Pancreas (tissue), 10 donors: Measurements from ENCODE around the gene PGK2. TPM values are rescaled to one million over a fixed set of nuclear protein-coding genes. Genes with fewer than 3 reads are reported as not detected.

Experiments used
- ATAC-seq, 4 donors: fragments of 200-7000 bp; cut with Tn5 transposase; one replicate each; pipeline versions ENCODE4 v1.8.0 to v1.9.1; 2020; ENCODE audit warnings: mild to moderate bottlenecking in 4 of 4, moderate library complexity in 4 of 4
- DNase-seq, 6 donors: peaks; one replicate each; pipeline ENCODE4 v3.0.0-alpha.2; 2020
- FAIRE-seq: peaks from 2 replicates; lab custom pipeline; 2012; peaks lifted over from hg19 to GRCh38; lab: Jason Lieb, UNC
- H3K27ac ChIP-seq, 4 donors: fragments of 200-600 bp; sonication (generic); 1 replicate in 3 of 4; 2 replicates in 1 of 4; pipeline versions ENCODE4 v1.5.0 to v1.8.0; 2020
- H3K27me3 ChIP-seq, 4 donors: fragments of 200-600 bp; one replicate each; pipeline ENCODE4 v1.8.0; 2021
- H3K36me3 ChIP-seq, 3 donors: fragments of 200-600 bp; sonication (generic) in 1 of 3; one replicate each; pipeline versions ENCODE4 v1.5.0 to v1.8.0; 2020 to 2021
- H3K4me1 ChIP-seq, 3 donors: fragments of 200-600 bp; one replicate each; pipeline ENCODE4 v1.8.0; 2021
- H3K4me3 ChIP-seq, 4 donors: fragments of 200-600 bp; sonication (generic) in 2 of 4; one replicate each; pipeline versions ENCODE4 v1.5.0 to v1.8.0; 2020 to 2021
- H3K9me3 ChIP-seq, 4 donors: fragments of 200-600 bp; one replicate each; pipeline ENCODE4 v1.8.0; 2021
- WGBS, 2 donors: extraction: QIAGEN DNeasy Blood & Tissue Kit; methylation state at CpG; one replicate each; pipeline ENCODE4 v1.1.7; 2013; 5-methylcytosine and 5-hydroxymethylcytosine counted together
- intact Hi-C, 3 donors: fragments of 100-400 bp; cut with DNase I; formaldehyde crosslinking; loops; one replicate each; pipeline versions ENCODE4 v1.11.1 to v1.14.2; 2022
- polyA plus RNA-seq, 2 donors: library from polyadenylated mRNA; stranded (reverse); fragments of 200-250 nt; gene quantifications; one replicate each; pipeline ENCODE4 v1.2.3, GENCODE V29; 2013
- total RNA-seq, 6 donors: library from RNA; stranded (reverse); fragmentation: NEBNext Ultra II Directional in 4 of 6; extraction: Animal tissue kit (Norgen Biotek cat#: 25700) in 4 of 6; gene quantifications; one replicate each; pipeline versions ENCODE4 v1.2.1 to v1.2.4, GENCODE V29; 2021 to 2023
- TF ChIP-seq, protein P1 (sequence below), 4 donors: fragments of 200-600 bp; sonication (generic) in 3 of 4; IDR thresholded peaks; one replicate each; pipeline versions ENCODE4 v1.5.0 to v1.8.0; 2021; ENCODE audit warnings: antibody characterized with exemption in 4 of 4
- donor health status: healthy with polysubstance abuse.
- donor health status: DM: no; HTN: no; CAD: no; lungs with moderate emphysema.
- donor health status: DM: no; HTN: no; CAD: no.
- donor health status: control.
- donor health status: control.
- donor health status: Bipolar disorder and iron deficiency.
- donor health status: DM: yes; HTN: yes; CAD: no.
- donor health status: DM: no; HTN: no; CAD: no.
- donor health status: DM: no; HTN: no; CAD: no.
- donor health status: DM: yes; HTN: yes; CAD: no.

Gene PGK2
- total RNA-seq (not detected), polyA plus RNA-seq (not detected)

DNA sequence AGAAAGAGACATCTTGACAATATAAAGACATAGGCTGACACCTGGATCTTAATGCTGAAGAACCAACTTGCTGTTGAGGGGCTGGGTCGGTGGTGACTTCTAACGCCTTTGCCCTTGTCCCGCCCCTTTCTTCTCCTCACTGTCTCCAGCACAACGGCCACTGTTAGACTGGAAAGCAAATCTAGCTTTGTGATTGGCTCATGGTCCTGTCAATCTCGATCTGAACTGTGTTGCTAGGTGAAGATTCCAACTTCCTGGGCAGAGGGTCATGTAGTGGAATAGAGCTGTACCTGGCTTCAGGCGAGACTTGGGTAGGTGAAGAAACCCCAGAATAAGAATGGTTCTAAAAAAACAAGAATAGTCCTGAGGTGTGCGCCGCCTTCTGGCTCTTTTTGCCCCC, at the start of gene PGK2:
TSS of gene PGK2 (minus strand) at position 110 of the 400 bp plus-strand sequence. CDS start at position 12, 98 bp downstream.
- ATAC-seq, result no peak
- no peak for FAIRE-seq
- DNase-seq, result no peak

DNA sequence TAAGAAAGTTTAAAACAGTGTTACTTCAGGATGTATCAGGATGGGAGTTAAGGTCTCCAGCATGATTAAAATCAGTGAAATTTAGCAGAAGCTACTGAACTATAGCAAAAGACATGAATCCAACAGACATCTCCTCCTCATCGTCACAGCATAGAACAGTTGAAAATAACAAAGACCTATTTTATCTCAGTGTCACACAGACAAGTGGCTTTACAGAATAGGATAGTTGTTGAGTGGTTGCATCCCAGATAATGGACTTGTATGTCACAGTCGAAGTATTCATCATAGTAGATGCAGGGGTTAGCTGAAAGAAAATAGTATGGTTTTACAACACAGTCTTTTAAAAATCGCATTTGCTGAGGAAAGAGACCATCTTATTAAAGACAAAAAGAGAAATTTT, 48.1 kb upstream of the PGK2 start:
- 67 to 85% methylated on average over 3 of the region's 3 CpGs for WGBS, 2 donors
- Histone ChIP-seq H3K9me3 (no peaks in the 10 kb centered on the region), H3K27ac (no peak overlapping the region), H3K36me3 (no peaks in the 10 kb centered on the region), H3K4me1 (no peaks in the 10 kb centered on the region), H3K4me3 (no peak overlapping the region), H3K27me3 (peaks cover 0 to 3% (median 0%) of the 10 kb centered on the region in 4 donors)
- intact Hi-C loops, result no loop called here
- FAIRE-seq, result no peak
- ATAC-seq, result no peak
- TF ChIP-seq, protein P1, sequence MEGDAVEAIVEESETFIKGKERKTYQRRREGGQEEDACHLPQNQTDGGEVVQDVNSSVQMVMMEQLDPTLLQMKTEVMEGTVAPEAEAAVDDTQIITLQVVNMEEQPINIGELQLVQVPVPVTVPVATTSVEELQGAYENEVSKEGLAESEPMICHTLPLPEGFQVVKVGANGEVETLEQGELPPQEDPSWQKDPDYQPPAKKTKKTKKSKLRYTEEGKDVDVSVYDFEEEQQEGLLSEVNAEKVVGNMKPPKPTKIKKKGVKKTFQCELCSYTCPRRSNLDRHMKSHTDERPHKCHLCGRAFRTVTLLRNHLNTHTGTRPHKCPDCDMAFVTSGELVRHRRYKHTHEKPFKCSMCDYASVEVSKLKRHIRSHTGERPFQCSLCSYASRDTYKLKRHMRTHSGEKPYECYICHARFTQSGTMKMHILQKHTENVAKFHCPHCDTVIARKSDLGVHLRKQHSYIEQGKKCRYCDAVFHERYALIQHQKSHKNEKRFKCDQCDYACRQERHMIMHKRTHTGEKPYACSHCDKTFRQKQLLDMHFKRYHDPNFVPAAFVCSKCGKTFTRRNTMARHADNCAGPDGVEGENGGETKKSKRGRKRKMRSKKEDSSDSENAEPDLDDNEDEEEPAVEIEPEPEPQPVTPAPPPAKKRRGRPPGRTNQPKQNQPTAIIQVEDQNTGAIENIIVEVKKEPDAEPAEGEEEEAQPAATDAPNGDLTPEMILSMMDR (IDR thresholded peaks at IDR 0.05), result no peak
- DNase-seq, result no peak

More for the DNA sequence above, at the start of gene PGK2:
- Histone ChIP-seq H3K36me3 (no peaks in the 10 kb centered on the region), H3K27ac (no peak within 1 kb of the TSS), H3K9me3 (no peaks in the 10 kb centered on the region), H3K4me3 (no peak within 1 kb of the TSS), H3K27me3 (no peaks in the 10 kb centered on the region), H3K4me1 (no peaks in the 10 kb centered on the region)
- intact Hi-C loops, result no loop called here
- 76 to 88% methylated on average over 8 of the region's 8 CpGs for WGBS, 2 donors
- TF ChIP-seq, protein P1 (IDR thresholded peaks at IDR 0.05), result no peak

DNA sequence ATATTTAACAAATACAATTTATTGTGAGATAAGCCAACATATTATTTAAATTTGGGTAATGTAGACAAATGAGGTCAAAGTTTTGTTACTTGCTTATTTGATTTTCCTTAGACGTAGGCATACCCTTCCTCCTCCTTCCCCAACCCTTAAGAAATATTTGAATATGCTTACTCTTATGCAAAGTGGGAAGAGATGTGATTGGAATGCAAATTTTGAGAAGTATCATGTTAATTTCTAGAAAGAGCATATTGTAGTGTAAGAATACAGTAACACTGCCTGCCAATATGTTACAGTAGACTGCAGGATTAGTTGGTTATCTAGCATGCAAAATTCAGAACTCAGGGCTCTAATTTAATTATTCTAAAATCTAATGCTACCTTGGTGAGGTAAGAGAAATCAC, 46.3 kb upstream of the PGK2 start:
- no peaks in the 10 kb centered on the region for H3K9me3 ChIP-seq
- no peaks in the 10 kb centered on the region for H3K36me3 ChIP-seq
- ATAC-seq (no peak), FAIRE-seq (no peak), DNase-seq (no peak)
- H3K4me1 ChIP-seq, result no peaks in the 10 kb centered on the region
- intact Hi-C loops, result no loop called here
- TF ChIP-seq, protein P1 (IDR thresholded peaks at IDR 0.05), result no peak
- H3K27ac ChIP-seq, result no peak overlapping the region
- H3K4me3 ChIP-seq, result no peak overlapping the region
- 72 to 95% methylated on average over 1 of the region's 1 CpG for WGBS, 2 donors
- peaks cover 0 to 3% (median 0%) of the 10 kb centered on the region in 4 donors for H3K27me3 ChIP-seq

DNA sequence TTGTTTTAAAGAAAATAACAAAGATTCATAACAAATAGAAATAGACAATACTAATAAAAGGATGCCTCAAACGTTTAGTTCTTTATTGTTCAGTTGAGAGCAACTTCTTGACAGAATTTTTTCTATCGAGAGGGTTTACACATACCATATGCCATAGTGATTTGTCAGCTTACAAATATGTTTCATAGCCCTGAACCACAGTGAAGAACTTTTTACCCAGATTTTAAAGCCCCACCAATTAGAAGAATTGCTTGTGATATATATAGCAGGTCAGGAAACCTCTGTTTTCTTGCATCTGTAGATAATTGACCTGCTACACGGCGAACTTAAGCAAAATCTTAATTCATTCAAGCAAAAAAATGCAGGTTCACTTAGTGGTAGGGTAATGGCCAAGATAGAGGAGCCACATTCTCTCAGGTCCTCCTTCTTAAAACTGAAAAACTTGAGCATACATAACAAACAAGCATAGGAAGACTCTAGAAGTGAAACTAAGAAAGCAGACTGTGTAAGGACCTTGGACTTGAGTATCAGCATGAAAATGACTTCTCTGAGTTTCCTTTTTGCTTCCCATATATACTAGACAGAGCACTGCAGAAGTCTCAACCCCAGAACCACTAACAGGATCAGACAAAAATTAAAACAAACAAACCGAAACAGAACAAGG, 39.8 kb upstream of the PGK2 start:
- DNase-seq (no peak), FAIRE-seq (no peak), ATAC-seq (no peak)
- H3K27ac ChIP-seq, result no peak overlapping the region
- 59 to 70% methylated on average over 5 of the region's 5 CpGs for WGBS, 2 donors
- intact Hi-C loops, result no loop called here
- no peak overlapping the region for H3K4me3 ChIP-seq
- TF ChIP-seq, protein P1 (IDR thresholded peaks at IDR 0.05), result no peak
- H3K4me1 ChIP-seq, result no peaks in the 10 kb centered on the region
- no peaks in the 10 kb centered on the region for H3K27me3 ChIP-seq
- no peaks in the 10 kb centered on the region for H3K9me3 ChIP-seq
- H3K36me3 ChIP-seq, result no peaks in the 10 kb centered on the region

DNA sequence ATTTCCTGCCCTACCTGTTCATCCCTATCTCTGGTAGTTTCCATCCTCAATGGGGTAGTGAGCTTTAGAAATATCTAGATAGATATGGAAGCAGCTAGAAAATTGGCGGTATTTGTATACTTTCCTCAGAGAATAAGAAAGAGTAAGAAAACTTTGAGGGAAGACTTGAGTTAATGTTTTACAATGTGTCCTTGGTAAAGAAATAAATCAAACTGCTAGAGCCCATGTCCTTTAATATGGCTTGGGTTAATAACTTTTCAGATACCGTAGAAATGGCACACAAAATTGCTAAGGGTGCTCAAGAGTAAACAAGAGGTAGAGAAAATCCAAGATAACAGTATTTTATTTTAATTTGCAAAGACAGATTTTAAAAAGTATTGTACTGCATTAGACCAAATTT, 28.1 kb upstream of the PGK2 start:
- DNase-seq (no peak), FAIRE-seq (no peak), ATAC-seq (peak in 2 of 4 donors; percentile 54 to 85)
- H3K9me3 ChIP-seq, result no peaks in the 10 kb centered on the region
- peaks cover 0 to 8% (median 6%) of the 10 kb centered on the region in 3 donors for H3K4me1 ChIP-seq
- intact Hi-C loops, result no loop called here
- H3K27me3 ChIP-seq, result no peaks in the 10 kb centered on the region
- no peaks in the 10 kb centered on the region for H3K36me3 ChIP-seq
- no peak overlapping the region for H3K27ac ChIP-seq
- TF ChIP-seq, protein P1 (IDR thresholded peaks at IDR 0.05), result no peak
- WGBS, 2 donors, result 19 to 20% methylated on average over 2 of the region's 2 CpGs
- no peak overlapping the region for H3K4me3 ChIP-seq
